Activated T-cell treated with anti-CD3 and anti-CD28 coated beads for 24 hours (primary cell): Measurements from ENCODE around the gene TMC2.
A peak's percentile ranks its signal among the peaks of the same experiment; 100 is the strongest.
"Not testable (repeated sequence)": the region's sequence is repeated elsewhere in the genome, so short reads cannot be mapped to it uniquely, and the experiment has no call there.

Experiments used
- DNase-seq: peaks from one replicate; pipeline ENCODE4 v3.0.0-alpha.2; 2020; ENCODE audit warnings: low read depth

The TMC2 gene

GRCh38 chr20:2536560-2536986, at the start of gene TMC2:
Gene TMC2 (plus strand): TSS chr20:2536573. CDS start chr20:2536622, 49 bp downstream.
- DNase-seq, result no peak

DNA sequence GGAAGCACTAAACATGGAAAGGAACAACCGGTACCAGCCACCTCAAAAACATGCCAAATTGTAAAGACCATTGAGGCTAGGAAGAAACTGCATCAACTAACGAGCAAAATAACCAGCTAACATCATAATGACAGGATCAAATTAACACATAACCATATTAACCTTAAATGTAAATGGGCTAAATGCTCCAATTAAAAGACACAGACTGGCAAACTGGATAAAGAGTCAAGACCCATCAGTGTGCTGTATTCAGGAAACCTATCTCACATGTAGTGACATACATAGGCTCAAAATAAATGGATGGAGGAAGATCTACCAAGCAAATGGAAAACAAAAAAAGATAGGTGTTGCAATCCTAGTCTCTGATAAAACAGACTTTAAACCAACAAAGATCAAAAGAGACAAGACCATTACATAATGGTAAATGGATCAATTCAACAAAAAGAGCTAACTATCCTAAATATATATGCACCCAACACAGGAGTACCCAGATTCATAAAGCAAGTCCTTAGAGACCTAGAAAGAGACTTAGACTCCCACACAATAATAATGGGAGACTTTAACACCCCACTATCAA, 33.5 kb upstream of the TMC2 start:
- DNase-seq, result not testable (repeated sequence)

GRCh38 chr20:2504803-2505202, 31.6 kb upstream of the TMC2 start:
- DNase-seq, result not testable (repeated sequence)

- DNase-seq, result not testable (repeated sequence)
These were observed 29.9 kb upstream of the TMC2 start for GRCh38 chr20:2506426-2506825.

- DNase-seq, result no peak
These were observed 28.9 kb upstream of the TMC2 start for GRCh38 chr20:2507464-2507863.

GRCh38 chr20:2507875-2508630, 28.3 kb upstream of the TMC2 start:
- DNase-seq, result no peak

GRCh38 chr20:2508631-2509467, 27.5 kb upstream of the TMC2 start, which contains the start of gene ZNF343:
Gene ZNF343 (minus strand): TSS chr20:2508915. CDS start chr20:2493895, 15,020 bp downstream.
- peak; percentile 73 for DNase-seq

DNA sequence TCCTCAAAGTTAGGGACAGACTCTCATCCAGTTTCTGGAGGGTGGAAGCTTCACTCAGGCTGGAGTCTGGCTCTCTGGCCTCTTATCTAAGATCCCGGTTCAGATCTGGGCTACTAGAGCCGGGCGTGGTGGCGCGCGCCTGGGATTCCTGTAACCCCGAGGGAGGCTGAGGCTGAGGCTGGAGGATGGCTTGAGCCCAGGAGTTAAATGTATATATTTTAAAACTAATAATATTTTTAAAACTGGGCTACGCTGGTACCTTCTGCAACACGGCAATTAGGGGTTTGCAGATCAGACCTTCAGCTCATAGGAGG, 26.9 kb upstream of the TMC2 start:
- DNase-seq, result no peak

- no peak for DNase-seq
These were observed 26.6 kb upstream of the TMC2 start for GRCh38 chr20:2509794-2510193.

DNA sequence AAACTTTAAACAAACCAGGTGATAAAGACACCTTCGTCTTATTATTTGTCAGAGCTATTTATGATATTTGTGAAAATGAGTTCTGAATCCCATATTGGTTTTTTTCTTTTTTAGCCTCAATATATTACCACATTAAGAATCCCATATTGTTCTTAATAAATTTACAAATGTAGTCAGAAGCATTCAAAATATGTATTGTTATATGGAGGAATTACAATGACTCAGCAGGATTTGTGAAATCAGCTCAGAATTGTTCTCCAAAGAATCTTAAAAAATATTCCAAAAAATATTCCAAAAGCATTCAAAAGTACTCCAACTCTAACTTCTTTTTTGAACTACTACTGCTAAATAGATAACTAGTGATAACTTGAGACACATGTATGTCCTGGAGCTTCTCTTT, 21.2 kb upstream of the TMC2 start:
- no peak for DNase-seq

DNA sequence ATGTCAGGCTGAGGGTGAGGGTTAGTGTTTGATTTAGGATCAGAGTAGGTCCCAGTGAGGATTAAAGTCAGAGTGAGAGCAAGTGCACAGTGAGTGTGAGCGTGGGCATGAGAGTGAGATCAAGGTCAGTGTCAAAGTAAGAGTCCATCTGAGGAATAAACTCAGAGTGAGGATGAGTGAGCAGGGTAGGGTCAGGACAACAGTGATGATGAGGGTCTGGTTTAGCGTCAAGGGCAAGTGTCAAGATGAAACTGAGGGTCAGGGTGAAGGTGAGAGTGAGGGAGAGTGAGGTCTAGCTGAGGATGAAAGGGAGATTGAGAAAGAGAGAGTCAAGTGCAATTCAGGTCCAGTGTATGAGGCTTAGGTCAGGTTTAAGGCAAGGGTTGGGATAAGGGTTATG, 20.0 kb upstream of the TMC2 start:
- DNase-seq, result no peak

DNA sequence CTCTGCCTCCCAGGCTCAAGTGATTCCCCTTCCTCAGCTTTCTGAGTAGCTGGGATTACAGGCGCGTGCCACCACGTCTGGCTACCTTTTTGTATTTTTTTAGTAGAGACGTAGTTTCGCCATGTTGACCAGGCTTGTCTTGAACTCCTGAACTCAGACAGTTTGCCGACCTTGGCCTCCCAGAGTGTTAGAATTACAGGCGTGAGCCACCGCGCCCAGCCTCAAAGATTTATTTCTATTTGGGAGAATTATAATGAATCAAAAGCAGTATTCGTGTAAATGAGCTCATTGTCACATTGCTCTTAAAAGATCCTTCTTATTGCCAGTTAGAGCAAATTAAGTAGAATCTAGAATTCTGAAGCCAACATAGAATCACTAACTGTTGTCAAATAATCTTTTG, 18.3 kb upstream of the TMC2 start:
- no peak for DNase-seq

GRCh38 chr20:2518558-2518957, 17.8 kb upstream of the TMC2 start:
- no peak for DNase-seq

DNA sequence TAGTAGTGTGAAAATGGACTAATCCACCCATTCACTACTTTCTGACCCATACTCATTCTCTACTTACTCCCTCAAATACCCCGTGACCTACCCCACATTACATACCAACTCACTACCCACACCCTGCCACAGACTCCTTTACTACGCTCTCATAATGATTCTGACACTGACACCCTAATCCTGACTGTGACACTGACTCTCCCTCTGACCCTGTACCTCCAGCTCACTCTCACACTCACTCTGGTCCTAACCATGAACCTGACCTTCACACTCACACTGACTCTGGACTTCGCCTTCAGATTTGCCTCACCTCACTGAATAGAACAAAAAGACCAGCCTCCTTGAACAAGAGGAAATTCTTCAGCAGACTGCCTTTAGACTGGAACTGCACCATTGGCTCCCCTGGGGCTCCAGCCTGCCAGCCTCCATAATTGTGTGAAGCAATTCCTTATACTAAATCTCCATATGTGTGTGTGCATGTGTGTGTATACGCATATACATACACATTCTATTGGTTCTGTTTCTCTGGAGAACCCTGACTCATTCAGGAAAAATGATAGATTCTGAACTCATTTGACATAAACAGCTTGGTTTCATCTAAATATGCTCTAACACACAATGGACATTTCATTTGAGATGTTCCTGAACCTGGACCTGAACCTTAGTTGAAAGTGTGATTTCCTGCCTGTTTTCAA, 17.1 kb upstream of the TMC2 start:
- no peak for DNase-seq

DNA sequence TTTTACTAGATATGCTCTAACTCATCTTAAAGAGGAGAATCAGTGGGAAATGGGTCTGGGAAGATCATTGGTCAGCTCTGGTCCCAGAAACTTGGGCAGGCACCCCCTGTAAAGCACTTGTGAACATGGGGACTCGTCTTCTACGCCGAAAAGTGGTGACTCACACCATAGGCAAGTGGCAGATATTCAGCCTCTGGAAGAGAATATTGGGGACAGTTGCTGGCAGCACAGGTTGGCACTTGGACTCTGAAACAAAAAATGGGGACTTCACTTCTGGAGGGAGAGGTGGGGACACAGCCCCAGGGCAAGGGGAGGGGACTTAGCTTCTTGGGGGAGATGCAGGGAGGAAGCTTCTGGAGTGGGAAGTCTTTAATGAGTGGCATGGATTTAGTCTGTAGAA, 15.8 kb upstream of the TMC2 start:
- no peak for DNase-seq

GRCh38 chr20:2521369-2522305, 14.7 kb upstream of the TMC2 start:
- DNase-seq, result peak; percentile 34

DNA sequence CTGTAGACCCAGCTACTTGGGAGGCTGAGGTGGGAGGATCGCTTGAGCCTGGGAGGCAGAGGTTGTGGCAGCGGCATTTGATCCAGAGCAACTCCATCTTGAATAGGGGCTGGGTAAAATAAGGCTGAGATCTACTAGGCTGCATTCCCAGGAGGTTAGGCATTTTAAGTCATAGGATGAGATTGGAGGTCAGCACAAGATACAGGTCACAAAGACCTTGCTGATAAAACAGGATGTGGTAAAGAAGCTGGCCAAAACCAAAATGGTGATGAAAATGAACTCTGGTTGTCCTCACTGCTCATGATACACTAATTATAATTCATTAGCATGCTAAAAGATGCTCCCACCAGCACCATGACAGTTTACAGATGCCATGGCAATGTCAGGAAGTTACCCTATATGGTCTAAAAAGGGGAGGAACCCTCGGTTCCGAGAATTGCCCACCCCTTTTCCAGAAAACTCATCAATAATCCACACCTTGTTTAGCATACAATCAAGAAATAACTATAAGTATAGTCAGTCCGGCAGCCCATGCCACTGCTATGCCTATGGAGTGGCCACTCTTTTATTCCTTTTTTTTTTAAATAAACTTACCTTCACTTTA, 13.4 kb upstream of the TMC2 start:
- DNase-seq, result not testable (repeated sequence)

DNA sequence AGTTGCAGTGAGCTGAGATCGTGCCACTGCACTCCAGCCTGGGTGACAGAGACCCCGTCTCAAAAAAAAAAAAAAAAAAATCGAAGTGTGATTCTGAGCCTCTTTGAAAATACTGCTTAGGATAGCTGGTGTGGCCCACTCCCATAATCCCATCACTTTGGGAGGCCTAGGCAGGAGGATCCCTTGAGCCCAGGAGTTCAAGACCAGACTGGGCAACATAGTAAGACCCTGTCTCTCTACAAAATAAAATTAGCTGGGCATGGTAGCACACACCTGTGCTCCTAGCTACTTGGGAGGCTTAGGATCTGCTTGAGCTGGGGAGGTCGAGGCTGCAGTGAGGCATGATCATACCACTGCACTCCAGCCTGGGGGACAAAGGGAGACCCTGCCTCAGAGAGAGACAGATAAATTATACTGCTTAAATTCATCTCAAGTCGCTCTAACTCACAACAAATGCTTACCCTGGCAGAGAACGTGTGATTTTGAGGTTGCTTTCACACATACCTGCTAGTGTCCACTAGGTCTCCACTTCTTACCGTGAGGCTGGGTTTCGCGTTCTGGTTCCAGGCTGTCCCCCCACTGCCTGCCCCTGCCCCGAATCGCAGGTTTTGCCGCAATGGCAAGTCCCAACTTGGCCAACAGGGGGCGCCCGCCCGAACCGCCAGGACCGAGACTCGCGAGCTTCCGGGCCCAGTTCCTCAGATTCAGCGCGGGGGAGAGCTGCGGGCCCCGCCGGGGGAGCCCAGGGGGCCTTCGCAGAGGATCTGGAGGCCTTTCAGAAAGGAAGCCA, 12.3 kb upstream of the TMC2 start:
- peak; percentile 84 for DNase-seq

GRCh38 chr20:2524709-2525506, 11.5 kb upstream of the TMC2 start:
- no peak for DNase-seq
